NCI-H1436 treated with DMSO at 0.1 percent for 48 hours (cell line): Measurements from ENCODE around the gene GOLGA6L4.
"Not testable (repeated sequence)": the region's sequence is repeated elsewhere in the genome, so short reads cannot be mapped to it uniquely, and the experiment has no call there.

ENCODE experiments used
- DNase-seq: peaks from one replicate; lab custom pipeline; 2025; lab: John Stamatoyannopoulos, UW

GOLGA6L4 gene

GRCh38 chr15:84235573-84235972, at the start of gene GOLGA6L4:
Gene GOLGA6L4 (plus strand): TSS chr15:84235773. CDS start chr15:84235835, 62 bp downstream.
- not testable (repeated sequence) for DNase-seq

GRCh38 chr15:84192982-84193381, 42.6 kb upstream of the GOLGA6L4 start:
- DNase-seq = not testable (repeated sequence)

- not testable (repeated sequence) for DNase-seq
Measured at GRCh38 chr15:84195603-84196002, 40.0 kb upstream of the GOLGA6L4 start.

GRCh38 chr15:84196530-84197188, 38.9 kb upstream of the GOLGA6L4 start:
- not testable (repeated sequence) for DNase-seq

GRCh38 chr15:84199865-84200264, 35.7 kb upstream of the GOLGA6L4 start:
- DNase-seq = not testable (repeated sequence)

- not testable (repeated sequence) for DNase-seq
Measured at GRCh38 chr15:84246441-84246840, 10.9 kb downstream of the GOLGA6L4 start.
